HCT116 (cell line): ENCODE data around the gene RBMXL3.
"Not testable (repeated sequence)": the region's sequence is repeated elsewhere in the genome, so short reads cannot be mapped to it uniquely, and the experiment has no call there.

Experiments used
- MAX ChIP-seq: IDR thresholded peaks from 2 replicates; pipeline ENCODE4 v1.6.1; 2012
- POLR2A ChIP-seq: IDR thresholded peaks from 2 replicates; pipeline ENCODE4 v1.7.0; 2011; ENCODE audit warnings: borderline replicate concordance; ENCODE audit not compliant: insufficient read depth, insufficient read length; ENCODE audit errors: extremely low read depth
- POLR2AphosphoS5 ChIP-seq: IDR thresholded peaks from 2 replicates; pipeline ENCODE4 v1.6.1; 2011; ENCODE audit warnings: mild to moderate bottlenecking, low read depth, low read length, moderate library complexity
- TCF7L2 ChIP-seq: IDR thresholded peaks from 2 replicates; pipeline ENCODE4 v1.7.0; 2011; ENCODE audit warnings: borderline replicate concordance, inconsistent platforms; ENCODE audit not compliant: insufficient read depth, insufficient read length; ENCODE audit errors: extremely low read depth

GRCh38 chrX:115217346-115217745 lies 28.1 kb downstream of the RBMXL3 start:
- not testable (repeated sequence) for TF ChIP-seq POLR2A, POLR2AphosphoS5, TCF7L2, MAX
